HG03060 (cell line): ENCODE data around the gene LRRC57.
"Not testable (repeated sequence)": the region's sequence is repeated elsewhere in the genome, so short reads cannot be mapped to it uniquely, and the experiment has no call there.

ENCODE experiments used
- ATAC-seq: cut with Tn5 transposase; IDR thresholded peaks from one replicate; pipeline ENCODE4 v1.9.1; 2021; ENCODE audit warnings: low read depth, moderate number of reproducible peaks; ENCODE audit not compliant: unreplicated experiment

Gene LRRC57

DNA sequence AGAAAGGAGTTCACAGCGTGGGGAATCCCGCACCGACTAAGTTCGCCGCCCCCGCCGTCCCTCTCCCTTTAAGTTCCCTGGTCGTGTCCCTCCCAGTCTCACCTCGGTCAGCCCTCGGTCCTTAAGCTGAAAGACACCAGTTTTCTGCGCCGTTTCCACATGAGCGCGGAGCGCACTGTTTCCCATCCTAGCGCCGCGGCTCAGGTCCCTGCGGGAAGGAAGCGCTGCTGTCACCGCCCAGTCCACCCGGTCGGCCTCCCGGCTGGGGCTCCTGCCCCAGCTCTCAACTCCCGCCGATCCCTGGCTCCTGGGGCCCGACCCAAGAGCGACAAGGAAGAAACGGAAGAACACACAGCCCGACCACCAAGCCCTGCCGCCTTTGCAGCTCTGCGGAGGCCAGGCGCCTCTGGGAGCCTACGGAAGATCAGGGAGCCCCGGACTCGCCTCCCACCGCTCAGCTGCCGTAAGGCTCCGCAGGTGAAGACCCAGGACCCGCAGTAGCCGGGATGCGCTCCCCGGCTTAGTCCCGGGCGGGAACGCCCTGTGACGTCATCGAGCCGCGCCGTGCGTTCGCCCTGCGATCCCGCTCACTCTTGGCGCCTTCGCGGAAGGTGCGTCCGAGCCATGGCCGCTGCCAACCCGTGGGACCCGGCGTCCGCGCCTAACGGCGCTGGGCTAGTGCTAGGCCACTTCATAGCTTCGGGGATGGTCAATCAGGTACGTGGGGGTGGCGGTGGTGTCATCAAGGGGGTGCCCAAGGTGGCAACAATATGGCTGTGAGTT is at the start of gene LRRC57, which contains the start of gene HAUS2:
Gene LRRC57, minus strand, starts transcription at position 545 of the 783 bp plus-strand sequence. Its CDS starts 359 bp downstream, at position 186.
Gene HAUS2, plus strand, starts transcription at position 590 of the 783 bp plus-strand sequence. Its CDS starts 35 bp downstream, at position 625.
- ATAC-seq: peak; percentile 60

GRCh38 chr15:42595626-42596240 is 47.1 kb upstream of the LRRC57 start:
- no peak for ATAC-seq

DNA sequence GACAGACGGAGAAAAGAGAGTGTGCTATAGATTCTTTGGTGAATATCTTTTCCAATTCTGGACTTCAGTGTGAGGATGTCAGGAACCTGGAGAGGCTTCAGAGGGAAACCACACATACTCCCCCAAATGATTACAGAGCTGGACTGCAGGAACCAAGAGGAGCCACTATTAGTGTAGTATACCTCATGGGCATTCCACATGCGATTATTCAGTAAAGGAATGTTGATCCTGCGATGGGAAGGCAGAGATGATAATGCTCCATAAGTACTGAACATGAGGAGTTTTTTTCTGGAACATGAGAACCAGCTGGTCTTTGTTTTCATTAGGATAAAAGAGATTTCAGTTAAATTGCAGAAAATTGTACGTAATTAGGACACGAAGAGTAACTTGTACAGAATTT is 45.5 kb upstream of the LRRC57 start:
- ATAC-seq: no peak

DNA sequence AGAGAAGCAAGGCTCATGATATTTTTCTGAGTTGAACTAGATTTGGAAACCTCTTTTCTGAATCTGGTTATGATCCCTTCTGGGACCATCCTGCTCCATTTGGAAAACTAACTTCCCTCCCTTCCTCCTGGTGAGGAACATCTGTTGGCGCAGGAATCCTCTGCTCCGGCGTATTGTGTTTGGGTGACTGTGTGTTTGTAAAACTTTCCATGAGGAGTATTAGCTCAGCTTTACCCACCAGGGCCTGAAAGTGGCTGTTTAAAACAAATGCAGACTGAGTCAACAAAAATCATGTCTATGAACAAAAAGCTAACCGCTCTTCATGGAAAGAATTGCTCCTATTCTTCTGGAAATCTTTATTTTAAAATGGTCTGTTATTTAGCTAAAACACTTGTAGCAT is 44.5 kb upstream of the LRRC57 start:
- ATAC-seq: no peak

DNA sequence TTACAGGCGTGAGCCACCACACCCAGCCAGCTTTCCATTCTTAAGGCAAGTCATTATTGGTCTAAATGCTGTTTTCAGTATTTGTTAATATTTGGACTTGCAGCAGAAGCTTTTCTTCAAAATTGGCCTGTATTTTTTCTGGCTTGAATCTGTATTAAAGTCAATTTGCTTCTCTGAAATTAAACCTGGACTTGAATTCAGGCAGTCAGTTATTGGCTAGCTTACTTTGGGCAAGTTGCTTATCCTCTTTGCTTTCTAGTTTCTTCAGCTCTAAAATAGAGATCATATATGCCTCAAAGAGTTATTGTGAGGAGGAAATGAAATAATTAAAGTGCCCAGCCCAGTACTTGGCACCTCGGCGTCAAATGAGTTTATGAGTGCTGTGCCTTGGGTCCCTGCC is 44.1 kb upstream of the LRRC57 start:
- no peak for ATAC-seq

- ATAC-seq: no peak
Observed at GRCh38 chr15:42591238-42591934, 42.8 kb upstream of the LRRC57 start.

DNA sequence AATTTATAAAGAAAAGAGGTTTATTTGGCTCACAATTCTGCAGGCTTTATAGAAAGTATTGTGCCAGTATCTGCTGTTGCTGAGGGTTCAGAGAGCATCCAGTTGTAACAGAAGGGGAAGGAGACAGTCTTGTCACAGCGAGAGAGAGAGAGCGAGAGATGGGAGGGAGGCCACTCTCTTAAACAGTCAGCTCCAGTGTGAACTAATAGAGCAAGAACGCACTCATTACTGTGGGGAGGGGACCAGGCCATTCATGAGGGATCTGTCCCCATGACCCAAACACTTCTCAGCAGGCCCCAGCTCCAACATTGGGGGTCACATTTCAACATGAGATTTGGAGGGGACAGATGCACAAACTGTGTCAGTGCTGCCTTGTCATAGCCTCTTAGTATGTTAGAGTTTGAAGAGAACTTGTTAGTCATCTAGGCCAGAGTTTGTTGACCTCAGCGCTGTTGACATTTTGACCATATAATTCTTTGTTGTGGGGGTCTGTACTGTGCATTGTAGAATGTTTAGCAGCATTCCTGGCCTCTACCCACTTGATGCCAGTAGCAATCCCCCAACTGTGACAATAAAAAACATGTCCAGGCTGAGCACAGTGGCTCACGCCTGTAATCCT is 42.1 kb upstream of the LRRC57 start:
- no peak for ATAC-seq

- no peak for ATAC-seq
Observed at GRCh38 chr15:42584031-42584765, 35.6 kb upstream of the LRRC57 start.

GRCh38 chr15:42582569-42583375 is 34.2 kb upstream of the LRRC57 start:
- ATAC-seq: no peak

GRCh38 chr15:42581272-42581730 is 32.7 kb upstream of the LRRC57 start:
- ATAC-seq: no peak

GRCh38 chr15:42578984-42579537 is 30.5 kb upstream of the LRRC57 start:
- no peak for ATAC-seq

GRCh38 chr15:42577514-42578031 is 29.0 kb upstream of the LRRC57 start:
- no peak for ATAC-seq

DNA sequence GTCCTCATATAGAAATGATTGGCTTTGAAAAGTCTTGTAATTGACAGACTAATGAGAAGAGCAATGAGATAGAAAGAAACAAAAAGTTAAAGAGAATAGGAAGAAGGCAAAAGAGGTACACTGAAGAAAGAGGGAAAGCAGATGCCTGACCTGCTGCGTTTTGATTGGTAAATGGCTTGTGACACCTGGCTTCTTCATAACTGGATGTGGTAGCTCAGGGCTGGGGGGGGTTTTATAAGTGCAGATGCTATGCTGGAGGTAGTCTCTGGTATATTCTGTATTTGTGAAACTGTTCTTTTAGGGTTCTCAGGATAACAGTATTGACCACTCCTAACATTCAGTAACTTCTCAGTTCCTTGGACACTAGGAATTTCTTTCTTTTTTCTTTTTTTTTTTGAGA is 28.2 kb upstream of the LRRC57 start:
- ATAC-seq: no peak

GRCh38 chr15:42576040-42576594 is 27.5 kb upstream of the LRRC57 start:
- no peak for ATAC-seq

DNA sequence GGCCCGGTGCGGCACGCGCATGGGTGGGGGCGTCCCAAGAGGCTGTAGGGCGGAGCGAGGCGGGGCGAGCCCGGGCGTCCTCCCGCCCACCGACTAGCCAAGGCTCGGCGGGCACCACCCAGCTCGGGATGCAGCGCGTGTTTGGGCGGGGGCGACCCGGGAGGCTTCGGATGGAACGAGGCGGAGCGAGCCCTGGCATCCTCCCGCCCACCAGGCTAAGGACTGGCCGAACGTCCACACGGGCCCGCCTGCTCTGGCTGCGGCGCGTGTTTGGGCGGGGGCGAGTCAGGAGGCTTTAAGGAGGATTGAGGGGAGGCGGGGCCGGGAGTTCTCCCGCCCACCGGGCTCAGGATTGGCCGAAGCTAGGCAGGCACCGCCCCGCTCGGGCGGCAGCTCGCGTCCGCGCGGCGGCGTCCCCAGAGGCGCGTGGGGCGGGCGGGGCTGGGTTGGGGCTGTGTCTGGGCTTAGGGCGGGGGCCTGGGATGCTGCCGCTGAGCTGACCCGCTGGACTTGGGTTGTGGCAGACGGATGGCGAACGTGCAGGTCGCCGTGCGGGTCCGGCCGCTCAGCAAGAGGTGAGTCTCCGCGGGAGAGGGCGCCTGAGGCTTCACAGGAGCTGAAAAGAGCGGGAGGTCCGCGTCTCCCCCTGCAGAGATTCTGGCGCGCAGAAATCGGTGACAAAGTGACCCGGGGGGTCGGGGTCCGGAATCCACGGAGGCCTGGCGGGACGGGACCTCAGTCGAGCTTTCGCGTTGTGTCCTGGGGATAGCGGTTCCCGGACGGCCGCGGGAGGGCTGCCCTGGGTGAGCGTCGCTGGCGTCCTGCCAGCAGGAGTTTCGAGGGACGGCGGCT is 26.8 kb upstream of the LRRC57 start, which contains the start of gene STARD9:
Gene STARD9, plus strand, starts transcription at position 419 of the 852 bp plus-strand sequence. Its CDS starts 110 bp downstream, at position 529.
- ATAC-seq: peak; percentile 79

DNA sequence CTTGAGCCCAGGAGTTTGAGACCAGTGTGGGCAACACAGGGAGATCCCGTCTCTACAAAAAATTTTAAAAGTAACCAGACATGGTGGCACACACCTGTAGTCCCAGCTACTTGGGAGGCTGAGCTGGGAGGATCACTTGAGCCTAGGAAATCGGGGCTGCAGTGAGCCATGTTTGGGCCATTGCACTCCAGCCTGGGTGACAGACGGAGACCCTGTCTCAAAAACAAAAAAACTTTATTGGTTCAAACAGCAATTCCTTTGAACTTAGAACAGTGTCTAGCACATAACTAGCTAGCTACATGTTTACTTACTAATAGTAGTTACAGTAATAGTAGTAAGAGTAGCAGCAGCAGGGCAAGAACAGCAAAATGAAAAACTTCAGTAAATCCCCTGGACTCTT is 10.1 kb upstream of the LRRC57 start:
- ATAC-seq: no peak

- not testable (repeated sequence) for ATAC-seq
Observed at GRCh38 chr15:42556550-42557207, 8.1 kb upstream of the LRRC57 start.
